Pancreas (tissue), 10 donors: ENCODE data around the gene DNAJB14. TPM values are rescaled to one million over a fixed set of nuclear protein-coding genes. Genes with fewer than 3 reads are reported as not detected.

ENCODE experiments used
- ATAC-seq, 4 donors: fragments of 200-7000 bp; cut with Tn5 transposase; one replicate each; pipeline versions ENCODE4 v1.8.0 to v1.9.1; 2020; ENCODE audit warnings: mild to moderate bottlenecking in 4 of 4, moderate library complexity in 4 of 4
- DNase-seq, 6 donors: peaks; one replicate each; pipeline ENCODE4 v3.0.0-alpha.2; 2020
- FAIRE-seq: peaks from 2 replicates; lab custom pipeline; 2012; peaks lifted over from hg19 to GRCh38; lab: Jason Lieb, UNC
- H3K27ac ChIP-seq, 4 donors: fragments of 200-600 bp; sonication (generic); 1 replicate in 3 of 4; 2 replicates in 1 of 4; pipeline versions ENCODE4 v1.5.0 to v1.8.0; 2020
- H3K27me3 ChIP-seq, 4 donors: fragments of 200-600 bp; one replicate each; pipeline ENCODE4 v1.8.0; 2021
- H3K36me3 ChIP-seq, 3 donors: fragments of 200-600 bp; sonication (generic) in 1 of 3; one replicate each; pipeline versions ENCODE4 v1.5.0 to v1.8.0; 2020 to 2021
- H3K4me1 ChIP-seq, 3 donors: fragments of 200-600 bp; one replicate each; pipeline ENCODE4 v1.8.0; 2021
- H3K4me3 ChIP-seq, 4 donors: fragments of 200-600 bp; sonication (generic) in 2 of 4; one replicate each; pipeline versions ENCODE4 v1.5.0 to v1.8.0; 2020 to 2021
- H3K9me3 ChIP-seq, 4 donors: fragments of 200-600 bp; one replicate each; pipeline ENCODE4 v1.8.0; 2021
- WGBS, 2 donors: extraction: QIAGEN DNeasy Blood & Tissue Kit; methylation state at CpG; one replicate each; pipeline ENCODE4 v1.1.7; 2013; 5-methylcytosine and 5-hydroxymethylcytosine counted together
- intact Hi-C, 3 donors: fragments of 100-400 bp; cut with DNase I; formaldehyde crosslinking; loops; one replicate each; pipeline versions ENCODE4 v1.11.1 to v1.14.2; 2022
- polyA plus RNA-seq, 2 donors: library from polyadenylated mRNA; stranded (reverse); fragments of 200-250 nt; gene quantifications; one replicate each; pipeline ENCODE4 v1.2.3, GENCODE V29; 2013
- total RNA-seq, 6 donors: library from RNA; stranded (reverse); fragmentation: NEBNext Ultra II Directional in 4 of 6; extraction: Animal tissue kit (Norgen Biotek cat#: 25700) in 4 of 6; gene quantifications; one replicate each; pipeline versions ENCODE4 v1.2.1 to v1.2.4, GENCODE V29; 2021 to 2023
- TF ChIP-seq, protein P1 (sequence below), 4 donors: fragments of 200-600 bp; sonication (generic) in 3 of 4; IDR thresholded peaks; one replicate each; pipeline versions ENCODE4 v1.5.0 to v1.8.0; 2021; ENCODE audit warnings: antibody characterized with exemption in 4 of 4
- donor health status: healthy with polysubstance abuse.
- donor health status: DM: no; HTN: no; CAD: no; lungs with moderate emphysema.
- donor health status: DM: no; HTN: no; CAD: no.
- donor health status: control.
- donor health status: control.
- donor health status: Bipolar disorder and iron deficiency.
- donor health status: DM: yes; HTN: yes; CAD: no.
- donor health status: DM: no; HTN: no; CAD: no.
- donor health status: DM: no; HTN: no; CAD: no.
- donor health status: DM: yes; HTN: yes; CAD: no.

DNAJB14 gene
- total and polyA plus RNA-seq, 8 donors: 3.6 to 23.7 (median 11.6) TPM

DNA sequence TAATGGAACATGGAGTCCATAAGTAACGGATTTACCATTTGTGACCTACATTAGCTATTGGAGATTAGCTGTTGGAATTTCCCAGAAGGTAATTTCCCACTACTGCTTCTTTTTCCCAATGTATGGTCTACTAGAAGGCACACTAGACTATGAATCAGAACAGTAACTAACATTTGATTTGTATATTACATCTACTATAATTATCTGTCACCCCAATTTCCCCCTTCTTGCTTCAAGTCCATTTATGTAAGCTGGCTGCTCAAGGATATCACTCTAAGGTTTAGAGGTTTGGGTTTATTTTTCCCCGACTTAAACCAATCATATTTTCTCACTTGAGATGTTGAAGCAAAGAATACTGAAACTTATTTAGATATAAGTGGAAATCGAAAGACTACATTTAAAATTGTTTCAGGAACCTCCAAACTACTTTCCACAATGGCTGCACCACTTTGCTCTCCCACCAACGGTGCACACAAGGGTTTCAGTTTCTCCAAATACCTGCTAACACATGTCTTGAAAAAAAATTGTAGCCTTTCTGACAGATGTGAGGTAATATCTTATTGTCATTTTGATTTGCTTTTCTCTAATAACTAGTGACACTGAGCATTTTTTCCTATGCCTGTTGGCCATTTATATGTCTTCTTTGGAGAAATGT, 37.0 kb upstream of the DNAJB14 start:
- no peak overlapping the region for H3K4me3 ChIP-seq
- no peak for ATAC-seq
- no peak overlapping the region for H3K27ac ChIP-seq
- H3K4me1 ChIP-seq: no peaks in the 10 kb centered on the region
- no peaks in the 10 kb centered on the region for H3K36me3 ChIP-seq
- FAIRE-seq: no peak
- 62 to 80% methylated on average over 4 of the region's 4 CpGs for WGBS, 2 donors
- H3K9me3 ChIP-seq: no peaks in the 10 kb centered on the region
- DNase-seq: no peak
- H3K27me3 ChIP-seq: no peaks in the 10 kb centered on the region
- TF ChIP-seq, protein P1, sequence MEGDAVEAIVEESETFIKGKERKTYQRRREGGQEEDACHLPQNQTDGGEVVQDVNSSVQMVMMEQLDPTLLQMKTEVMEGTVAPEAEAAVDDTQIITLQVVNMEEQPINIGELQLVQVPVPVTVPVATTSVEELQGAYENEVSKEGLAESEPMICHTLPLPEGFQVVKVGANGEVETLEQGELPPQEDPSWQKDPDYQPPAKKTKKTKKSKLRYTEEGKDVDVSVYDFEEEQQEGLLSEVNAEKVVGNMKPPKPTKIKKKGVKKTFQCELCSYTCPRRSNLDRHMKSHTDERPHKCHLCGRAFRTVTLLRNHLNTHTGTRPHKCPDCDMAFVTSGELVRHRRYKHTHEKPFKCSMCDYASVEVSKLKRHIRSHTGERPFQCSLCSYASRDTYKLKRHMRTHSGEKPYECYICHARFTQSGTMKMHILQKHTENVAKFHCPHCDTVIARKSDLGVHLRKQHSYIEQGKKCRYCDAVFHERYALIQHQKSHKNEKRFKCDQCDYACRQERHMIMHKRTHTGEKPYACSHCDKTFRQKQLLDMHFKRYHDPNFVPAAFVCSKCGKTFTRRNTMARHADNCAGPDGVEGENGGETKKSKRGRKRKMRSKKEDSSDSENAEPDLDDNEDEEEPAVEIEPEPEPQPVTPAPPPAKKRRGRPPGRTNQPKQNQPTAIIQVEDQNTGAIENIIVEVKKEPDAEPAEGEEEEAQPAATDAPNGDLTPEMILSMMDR (IDR thresholded peaks at IDR 0.05): no peak
- intact Hi-C loops: no loop called here

DNA sequence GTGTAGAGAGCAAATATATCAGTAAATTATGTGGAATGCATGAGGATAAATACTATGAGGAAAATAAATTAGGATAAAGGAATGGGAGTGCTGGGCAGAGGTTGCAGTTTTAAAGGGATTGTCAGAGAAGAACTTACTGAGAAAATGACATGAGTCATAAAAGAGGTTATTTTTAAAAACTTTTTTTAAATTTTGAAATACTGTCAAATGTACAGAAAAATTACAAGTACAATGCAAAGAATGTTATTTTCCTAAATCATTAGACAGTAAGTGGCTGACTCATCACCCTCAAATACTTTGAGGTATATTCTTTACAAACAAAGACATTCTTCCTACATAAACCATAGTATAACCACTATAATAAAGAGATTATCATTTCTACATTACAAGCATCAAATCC, 33.5 kb upstream of the DNAJB14 start:
- intact Hi-C loops: no loop called here

DNA sequence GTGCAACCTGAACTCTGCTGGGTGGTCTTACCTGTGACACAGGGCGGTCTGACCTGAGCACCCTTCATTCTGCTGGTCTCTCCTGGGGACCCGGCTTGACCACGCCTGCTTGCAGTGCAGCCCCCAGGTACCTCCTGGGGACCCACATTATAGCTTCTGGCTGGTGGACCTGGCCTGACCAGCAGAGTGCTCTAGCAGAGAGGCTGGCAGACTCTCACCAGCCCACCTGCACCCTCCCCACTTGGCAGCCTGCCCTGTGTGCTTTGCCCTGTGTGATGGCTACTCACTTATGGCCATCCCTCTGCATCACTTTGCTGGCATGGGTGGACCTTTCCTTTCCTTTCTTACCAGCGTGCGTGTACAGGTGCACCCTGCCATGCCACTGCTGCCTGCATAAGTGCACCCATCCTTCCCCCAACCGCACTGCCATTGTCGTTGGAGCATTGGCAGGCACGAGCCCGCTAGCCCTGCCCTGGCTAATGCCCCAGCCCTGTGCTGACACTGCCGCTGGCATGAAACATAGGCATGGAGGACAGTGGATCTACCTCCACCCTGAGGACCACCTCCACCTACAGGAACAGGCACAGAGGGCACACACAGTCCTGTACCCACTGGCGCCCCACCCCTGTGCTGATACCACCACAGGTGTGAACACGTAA, 25.2 kb upstream of the DNAJB14 start:
- TF ChIP-seq, protein P1 (IDR thresholded peaks at IDR 0.05): no peak
- Histone ChIP-seq H3K27me3 (no peaks in the 10 kb centered on the region), H3K36me3 (no peaks in the 10 kb centered on the region), H3K27ac (no peak overlapping the region), H3K4me3 (no peak overlapping the region), H3K9me3 (no peaks in the 10 kb centered on the region), H3K4me1 (no peaks in the 10 kb centered on the region)
- WGBS, 2 donors: 90 to 96% methylated on average over 11 to 12 of the region's 12 CpGs
- intact Hi-C loops: no loop called here
- ATAC-seq: no peak
- peak in 2 of 6 donors; percentile 21 to 62 for DNase-seq
- no peak for FAIRE-seq

More for the DNA sequence above, 33.5 kb upstream of the DNAJB14 start:
- no peak for ATAC-seq
- no peak for FAIRE-seq
- Histone ChIP-seq H3K27me3 (no peaks in the 10 kb centered on the region), H3K4me1 (no peaks in the 10 kb centered on the region), H3K36me3 (no peaks in the 10 kb centered on the region), H3K4me3 (no peak overlapping the region), H3K27ac (no peak overlapping the region), H3K9me3 (no peaks in the 10 kb centered on the region)
- DNase-seq: no peak
- TF ChIP-seq, protein P1 (IDR thresholded peaks at IDR 0.05): no peak

DNA sequence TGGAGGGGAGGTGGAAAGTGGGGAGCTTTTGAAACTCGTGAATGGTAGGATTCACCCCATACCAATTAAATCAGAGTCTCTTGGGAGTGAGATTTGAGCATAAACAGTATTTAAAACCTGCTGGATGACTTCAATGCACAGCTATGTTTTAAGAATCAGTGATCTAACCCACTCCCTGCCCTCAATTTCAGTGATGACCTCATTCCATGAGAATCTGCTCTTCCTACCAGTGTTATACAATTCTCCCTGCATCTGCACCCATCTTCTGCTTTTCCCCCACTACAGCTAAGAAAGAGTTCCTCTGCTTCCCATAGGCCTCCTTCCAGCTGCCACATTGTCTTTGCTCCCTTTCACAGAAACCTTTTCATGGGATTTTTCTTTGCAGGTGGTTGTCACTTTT, 21.9 kb upstream of the DNAJB14 start:
- TF ChIP-seq, protein P1 (IDR thresholded peaks at IDR 0.05): no peak
- no peak for DNase-seq
- FAIRE-seq: no peak

DNA sequence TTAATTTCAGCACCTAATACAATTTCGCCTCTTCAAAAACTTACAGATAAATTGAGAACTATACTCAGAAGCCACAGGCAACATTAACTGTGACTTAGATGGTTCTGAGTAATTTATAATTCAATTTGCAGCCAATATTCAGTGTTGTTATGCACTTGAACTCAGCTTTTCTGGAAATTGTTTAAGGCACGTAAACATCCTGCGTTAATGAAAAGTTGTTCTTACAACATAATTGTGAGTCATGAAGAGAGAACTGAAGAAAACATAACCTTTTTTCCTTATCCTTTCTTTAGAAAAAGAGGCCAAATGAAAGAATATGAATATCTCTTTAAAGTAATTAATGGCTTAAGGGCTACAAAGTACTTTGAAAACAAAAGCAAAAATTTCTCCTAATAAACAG, 20.3 kb upstream of the DNAJB14 start:
- H3K9me3 ChIP-seq: no peaks in the 10 kb centered on the region
- H3K4me3 ChIP-seq: no peak overlapping the region
- no peak for DNase-seq
- FAIRE-seq: no peak
- TF ChIP-seq, protein P1 (IDR thresholded peaks at IDR 0.05): no peak
- no peaks in the 10 kb centered on the region for H3K36me3 ChIP-seq
- H3K27me3 ChIP-seq: no peaks in the 10 kb centered on the region
- intact Hi-C loops: no loop called here
- H3K27ac ChIP-seq: no peak overlapping the region
- WGBS, 2 donors: 91 to 96% methylated on average over 3 of the region's 3 CpGs
- no peaks in the 10 kb centered on the region for H3K4me1 ChIP-seq
- no peak for ATAC-seq

More for the DNA sequence above, 21.9 kb upstream of the DNAJB14 start:
- no peak for ATAC-seq
- H3K4me1 ChIP-seq: no peaks in the 10 kb centered on the region
- no peaks in the 10 kb centered on the region for H3K9me3 ChIP-seq
- 64 to 74% methylated on average over 1 of the region's 1 CpG for WGBS, 2 donors
- no peak overlapping the region for H3K27ac ChIP-seq
- intact Hi-C loops: no loop called here
- no peaks in the 10 kb centered on the region for H3K27me3 ChIP-seq
- H3K36me3 ChIP-seq: no peaks in the 10 kb centered on the region
- H3K4me3 ChIP-seq: no peak overlapping the region
